HepG2 (cell line): ENCODE measurements around the gene NARS2.

Experiments used
- ASH2L ChIP-seq: fragments of 300-600, 200-600 bp; sonication (generic); IDR thresholded peaks from 2 replicates; pipeline ENCODE4 v1.7.0; 2017; ENCODE audit warnings: low read depth, mild to moderate bottlenecking, moderate library complexity, mixed read lengths, low read length; ENCODE audit not compliant: insufficient read length
- CCDC6 ChIP-seq: sonication (generic); formaldehyde crosslinking; IDR thresholded peaks from 2 replicates; pipeline ENCODE4 v1.8.1; 2022; ENCODE audit warnings: mild to moderate bottlenecking, missing genetic modification reagents, moderate library complexity
- CREBL2 ChIP-seq: sonication (generic); formaldehyde crosslinking; IDR thresholded peaks from 2 replicates; pipeline ENCODE4 v1.8.1; 2023; ENCODE audit warnings: missing genetic modification reagents, mild to moderate bottlenecking, borderline replicate concordance
- KLF12 ChIP-seq: sonication (generic); formaldehyde crosslinking; IDR thresholded peaks from 2 replicates; pipeline ENCODE4 v1.4.0; 2020; ENCODE audit warnings: missing genetic modification reagents, borderline replicate concordance
- MBD4 ChIP-seq: IDR thresholded peaks from 2 replicates; pipeline ENCODE4 v1.6.1; 2012; ENCODE audit warnings: low read length, inconsistent platforms, borderline replicate concordance
- POLR2AphosphoS5 ChIP-seq: IDR thresholded peaks from 2 replicates; pipeline ENCODE4 v1.6.1; 2012; ENCODE audit warnings: low read depth, low read length
- ZNF530 ChIP-seq: sonication (generic); formaldehyde crosslinking; IDR thresholded peaks from 2 replicates; pipeline ENCODE4 v1.5.0; 2020; ENCODE audit warnings: low read depth, mild to moderate bottlenecking, missing genetic modification reagents
- TF ChIP-seq, protein P1 (sequence below), 2 experiments: IDR thresholded peaks; 2 replicates each; pipeline ENCODE4 v1.6.1; 2011 to 2012; ENCODE audit warnings: low read length in 2 of 2, borderline replicate concordance in 1 of 2, low read depth in 1 of 2, mild to moderate bottlenecking in 1 of 2, moderate library complexity in 1 of 2
- TF ChIP-seq, protein P2 (sequence below): sonication (generic); formaldehyde crosslinking; IDR thresholded peaks from 2 replicates; pipeline ENCODE4 v1.4.0; 2020; ENCODE audit warnings: missing genetic modification reagents

- TF ChIP-seq MBD4: no peak
- TF ChIP-seq CCDC6 (CRISPR knock-in tag): no peak
- TF ChIP-seq CREBL2 (CRISPR knock-in tag): no peak
- no peak for TF ChIP-seq ZNF530 (CRISPR knock-in tag)
- TF ChIP-seq, protein P1, sequence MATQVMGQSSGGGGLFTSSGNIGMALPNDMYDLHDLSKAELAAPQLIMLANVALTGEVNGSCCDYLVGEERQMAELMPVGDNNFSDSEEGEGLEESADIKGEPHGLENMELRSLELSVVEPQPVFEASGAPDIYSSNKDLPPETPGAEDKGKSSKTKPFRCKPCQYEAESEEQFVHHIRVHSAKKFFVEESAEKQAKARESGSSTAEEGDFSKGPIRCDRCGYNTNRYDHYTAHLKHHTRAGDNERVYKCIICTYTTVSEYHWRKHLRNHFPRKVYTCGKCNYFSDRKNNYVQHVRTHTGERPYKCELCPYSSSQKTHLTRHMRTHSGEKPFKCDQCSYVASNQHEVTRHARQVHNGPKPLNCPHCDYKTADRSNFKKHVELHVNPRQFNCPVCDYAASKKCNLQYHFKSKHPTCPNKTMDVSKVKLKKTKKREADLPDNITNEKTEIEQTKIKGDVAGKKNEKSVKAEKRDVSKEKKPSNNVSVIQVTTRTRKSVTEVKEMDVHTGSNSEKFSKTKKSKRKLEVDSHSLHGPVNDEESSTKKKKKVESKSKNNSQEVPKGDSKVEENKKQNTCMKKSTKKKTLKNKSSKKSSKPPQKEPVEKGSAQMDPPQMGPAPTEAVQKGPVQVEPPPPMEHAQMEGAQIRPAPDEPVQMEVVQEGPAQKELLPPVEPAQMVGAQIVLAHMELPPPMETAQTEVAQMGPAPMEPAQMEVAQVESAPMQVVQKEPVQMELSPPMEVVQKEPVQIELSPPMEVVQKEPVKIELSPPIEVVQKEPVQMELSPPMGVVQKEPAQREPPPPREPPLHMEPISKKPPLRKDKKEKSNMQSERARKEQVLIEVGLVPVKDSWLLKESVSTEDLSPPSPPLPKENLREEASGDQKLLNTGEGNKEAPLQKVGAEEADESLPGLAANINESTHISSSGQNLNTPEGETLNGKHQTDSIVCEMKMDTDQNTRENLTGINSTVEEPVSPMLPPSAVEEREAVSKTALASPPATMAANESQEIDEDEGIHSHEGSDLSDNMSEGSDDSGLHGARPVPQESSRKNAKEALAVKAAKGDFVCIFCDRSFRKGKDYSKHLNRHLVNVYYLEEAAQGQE (IDR thresholded peaks at IDR 0.05; ENCODE audit: borderline replicate concordance in 1 of 2, low read depth in 1 of 2, low read length in 2 of 2): no peak
- TF ChIP-seq KLF12: no peak
- TF ChIP-seq ASH2L: no peak
- TF ChIP-seq, protein P2, sequence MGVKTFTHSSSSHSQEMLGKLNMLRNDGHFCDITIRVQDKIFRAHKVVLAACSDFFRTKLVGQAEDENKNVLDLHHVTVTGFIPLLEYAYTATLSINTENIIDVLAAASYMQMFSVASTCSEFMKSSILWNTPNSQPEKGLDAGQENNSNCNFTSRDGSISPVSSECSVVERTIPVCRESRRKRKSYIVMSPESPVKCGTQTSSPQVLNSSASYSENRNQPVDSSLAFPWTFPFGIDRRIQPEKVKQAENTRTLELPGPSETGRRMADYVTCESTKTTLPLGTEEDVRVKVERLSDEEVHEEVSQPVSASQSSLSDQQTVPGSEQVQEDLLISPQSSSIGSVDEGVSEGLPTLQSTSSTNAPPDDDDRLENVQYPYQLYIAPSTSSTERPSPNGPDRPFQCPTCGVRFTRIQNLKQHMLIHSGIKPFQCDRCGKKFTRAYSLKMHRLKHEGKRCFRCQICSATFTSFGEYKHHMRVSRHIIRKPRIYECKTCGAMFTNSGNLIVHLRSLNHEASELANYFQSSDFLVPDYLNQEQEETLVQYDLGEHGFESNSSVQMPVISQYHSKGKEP (CRISPR knock-in tag): no peak
- TF ChIP-seq POLR2AphosphoS5: no peak
Observed at GRCh38 chr11:78575478-78575877, 814 bp upstream of the NARS2 start.
